Subcutaneous adipose tissue (tissue), 4 donors: ENCODE results near the gene PPP1R27. TPM values are rescaled to one million over a fixed set of nuclear protein-coding genes. Genes with fewer than 3 reads are reported as not detected.

ENCODE experiments used
- total RNA-seq, 4 donors: library from RNA; depleted of rRNA; stranded (reverse); fragments of >200 nt; gene quantifications; one replicate each; pipeline ENCODE4 v1.1.0, GENCODE V29; 2016
- TF ChIP-seq, protein P1 (sequence below): fragments of 450-650 bp; IDR thresholded peaks from one replicate; pipeline ENCODE4 v1.5.1; 2016; ENCODE audit warnings: low read depth, mild to moderate bottlenecking, control low read depth, antibody characterized with exemption, moderate library complexity

PPP1R27 gene
- total RNA-seq, 4 donors from 2014 or later: not detected

DNA sequence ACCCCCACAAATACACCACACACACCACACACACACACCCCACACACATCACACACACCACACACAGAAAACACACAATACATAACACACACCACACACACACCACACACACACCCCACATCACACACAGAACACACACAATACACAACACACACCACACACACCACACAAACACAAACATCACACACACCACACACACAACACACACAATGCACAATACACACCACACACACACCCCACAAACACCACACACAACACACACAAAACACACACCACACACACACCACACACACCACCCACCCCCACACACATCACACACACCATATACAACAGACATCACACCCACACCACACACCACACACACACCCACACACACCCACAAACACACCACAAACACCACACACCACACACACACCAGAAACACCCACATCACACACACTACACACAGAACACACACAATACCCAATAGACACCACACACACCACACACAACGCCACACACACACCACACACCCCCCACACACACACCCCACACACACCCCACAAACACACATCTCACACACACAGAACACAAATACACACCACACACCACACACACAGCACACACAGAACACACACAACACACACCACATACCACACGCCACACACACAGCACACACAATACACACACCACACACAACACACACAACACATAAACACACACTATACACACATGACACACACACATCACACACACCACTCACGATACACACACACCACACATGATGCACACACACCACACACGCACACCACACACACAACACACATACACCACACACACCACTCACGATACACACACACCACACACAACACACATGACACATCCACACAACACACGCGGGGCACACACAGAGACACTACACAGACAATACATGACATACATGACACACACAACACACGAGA, 41.9 kb downstream of the PPP1R27 start:
- TF ChIP-seq, protein P1, sequence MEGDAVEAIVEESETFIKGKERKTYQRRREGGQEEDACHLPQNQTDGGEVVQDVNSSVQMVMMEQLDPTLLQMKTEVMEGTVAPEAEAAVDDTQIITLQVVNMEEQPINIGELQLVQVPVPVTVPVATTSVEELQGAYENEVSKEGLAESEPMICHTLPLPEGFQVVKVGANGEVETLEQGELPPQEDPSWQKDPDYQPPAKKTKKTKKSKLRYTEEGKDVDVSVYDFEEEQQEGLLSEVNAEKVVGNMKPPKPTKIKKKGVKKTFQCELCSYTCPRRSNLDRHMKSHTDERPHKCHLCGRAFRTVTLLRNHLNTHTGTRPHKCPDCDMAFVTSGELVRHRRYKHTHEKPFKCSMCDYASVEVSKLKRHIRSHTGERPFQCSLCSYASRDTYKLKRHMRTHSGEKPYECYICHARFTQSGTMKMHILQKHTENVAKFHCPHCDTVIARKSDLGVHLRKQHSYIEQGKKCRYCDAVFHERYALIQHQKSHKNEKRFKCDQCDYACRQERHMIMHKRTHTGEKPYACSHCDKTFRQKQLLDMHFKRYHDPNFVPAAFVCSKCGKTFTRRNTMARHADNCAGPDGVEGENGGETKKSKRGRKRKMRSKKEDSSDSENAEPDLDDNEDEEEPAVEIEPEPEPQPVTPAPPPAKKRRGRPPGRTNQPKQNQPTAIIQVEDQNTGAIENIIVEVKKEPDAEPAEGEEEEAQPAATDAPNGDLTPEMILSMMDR: no peak

Other genes starting within 250 kb of the PPP1R27 start
- 100 to 1,000 TPM in 1 of 4 donors, 10 to 100 TPM in 3; 47.4 to 112 (median 62.8) TPM for gene NPLOC4, start 197.9 kb downstream of the PPP1R27 start, total RNA-seq
- 1 to 10 TPM in 1 of 4 donors, under 1 TPM in 2, not detected in 1; 0.44 to 2.4 (median 0.68) TPM for gene TSPAN10, start 197.9 kb downstream of the PPP1R27 start, total RNA-seq
- 1 to 10 TPM in 1 of 4 donors, not detected in 3; 2.7 TPM for gene PDE6G, start 178.5 kb downstream of the PPP1R27 start, total RNA-seq
- 10 to 100 TPM; 12.4 to 47.3 (median 34.1) TPM for gene OXLD1, start 168.4 kb downstream of the PPP1R27 start, total RNA-seq
- 10 to 100 TPM in 1 of 4 donors, 1 to 10 TPM in 3; 7.0 to 11.1 (median 8.5) TPM for gene CCDC137, start 168.3 kb downstream of the PPP1R27 start, total RNA-seq
- 10 to 100 TPM; 13.2 to 40.3 (median 36.4) TPM for gene ARL16, start 151.3 kb downstream of the PPP1R27 start, total RNA-seq
- 10 to 100 TPM; 35.4 to 79.5 (median 60.5) TPM for gene HGS, start 151.0 kb downstream of the PPP1R27 start, total RNA-seq
- 10 to 100 TPM; 23.8 to 52.0 (median 29.0) TPM for gene MRPL12, start 131.7 kb downstream of the PPP1R27 start, total RNA-seq
- gene SLC25A10, start 122.8 kb downstream of the PPP1R27 start, total RNA-seq: 10 to 100 TPM in 3 of 4 donors, 1 to 10 TPM in 1; 4.9 to 59.5 (median 15.9) TPM
- under 1 TPM in 1 of 4 donors, not detected in 3; 0.38 TPM for gene GCGR, start 30.9 kb downstream of the PPP1R27 start, total RNA-seq
- 10 to 100 TPM; 26.6 to 78.7 (median 54.8) TPM for gene MCRIP1, start 1.8 kb downstream of the PPP1R27 start, total RNA-seq
- 100 to 1,000 TPM; 289 to 508 (median 447) TPM for gene P4HB, start 25.5 kb upstream of the PPP1R27 start, total RNA-seq
- 100 to 1,000 TPM; 116 to 235 (median 167) TPM for gene ARHGDIA, start 36.3 kb upstream of the PPP1R27 start, total RNA-seq
- 10 to 100 TPM; 25.4 to 38.8 (median 32.4) TPM for gene ALYREF, start 56.5 kb upstream of the PPP1R27 start, total RNA-seq
- 100 to 1,000 TPM in 3 of 4 donors, 10 to 100 TPM in 1; 88.4 to 132 (median 120) TPM for gene ANAPC11, start 56.7 kb upstream of the PPP1R27 start, total RNA-seq
- under 1 TPM in 2 of 4 donors, not detected in 2; 0.17 to 0.22 TPM for gene NPB, start 67.2 kb upstream of the PPP1R27 start, total RNA-seq
- gene PCYT2, start 76.3 kb upstream of the PPP1R27 start, total RNA-seq: 100 to 1,000 TPM in 1 of 4 donors, 10 to 100 TPM in 3; 23.8 to 130 (median 39.7) TPM
- gene SIRT7, start 83.1 kb upstream of the PPP1R27 start, total RNA-seq: 10 to 100 TPM in 3 of 4 donors, 1 to 10 TPM in 1; 7.5 to 22.0 (median 15.5) TPM
- 10 to 100 TPM in 3 of 4 donors, 1 to 10 TPM in 1; 9.8 to 20.0 (median 15.0) TPM for gene MAFG, start 92.7 kb upstream of the PPP1R27 start, total RNA-seq
- gene PYCR1, start 102.2 kb upstream of the PPP1R27 start, total RNA-seq: 1 to 10 TPM in 2 of 4 donors, under 1 TPM in 2; 0.34 to 3.1 (median 1.5) TPM
- not detected for gene MYADML2, start 112.2 kb upstream of the PPP1R27 start, total RNA-seq
- gene NOTUM, start 126.1 kb upstream of the PPP1R27 start, total RNA-seq: not detected
- 10 to 100 TPM in 3 of 4 donors, 1 to 10 TPM in 1; 8.2 to 30.1 (median 18.1) TPM for gene ASPSCR1, start 142.6 kb upstream of the PPP1R27 start, total RNA-seq
- gene CENPX, start 187.8 kb upstream of the PPP1R27 start, total RNA-seq: 10 to 100 TPM; 46.0 to 74.0 (median 57.5) TPM
- 10 to 100 TPM in 2 of 4 donors, 1 to 10 TPM in 2; 1.8 to 11.7 (median 7.8) TPM for gene LRRC45, start 188.3 kb upstream of the PPP1R27 start, total RNA-seq
- gene RAC3, start 196.6 kb upstream of the PPP1R27 start, total RNA-seq: 10 to 100 TPM in 3 of 4 donors, 1 to 10 TPM in 1; 5.2 to 28.3 (median 14.6) TPM
- 100 to 1,000 TPM; 157 to 383 (median 255) TPM for gene DCXR, start 202.6 kb upstream of the PPP1R27 start, total RNA-seq
- gene RFNG, start 216.8 kb upstream of the PPP1R27 start, total RNA-seq: 10 to 100 TPM; 22.5 to 66.9 (median 49.0) TPM
- gene GPS1, start 216.8 kb upstream of the PPP1R27 start, total RNA-seq: 100 to 1,000 TPM in 1 of 4 donors, 10 to 100 TPM in 3; 42.7 to 125 (median 71.7) TPM
- gene DUS1L, start 230.8 kb upstream of the PPP1R27 start, total RNA-seq: 100 to 1,000 TPM in 1 of 4 donors, 10 to 100 TPM in 3; 45.0 to 147 (median 52.3) TPM